NCI-H146 (cell line): ENCODE data around the gene TMEM50A.
"Not testable (repeated sequence)": the region's sequence is repeated elsewhere in the genome, so short reads cannot be mapped to it uniquely, and the experiment has no call there.

Source experiments
- DNase-seq: peaks from one replicate; lab custom pipeline; 2025; lab: John Stamatoyannopoulos, UW

The TMEM50A gene

GRCh38 chr1:25336922-25337354, 1.2 kb upstream of the TMEM50A start:
- DNase-seq: peak; percentile 3

- DNase-seq: not testable (repeated sequence)
These were observed 499 bp upstream of the TMEM50A start for GRCh38 chr1:25337483-25338187.

GRCh38 chr1:25338986-25339385, 852 bp downstream of the TMEM50A start:
- no peak for DNase-seq

- no peak for DNase-seq
These were observed 3.6 kb downstream of the TMEM50A start for GRCh38 chr1:25341746-25342145.

- no peak for DNase-seq
These were observed 4.7 kb downstream of the TMEM50A start for GRCh38 chr1:25342846-25343245.

- no peak for DNase-seq
These were observed 5.7 kb downstream of the TMEM50A start for GRCh38 chr1:25343872-25344271.

- no peak for DNase-seq
These were observed 9.4 kb downstream of the TMEM50A start for GRCh38 chr1:25347556-25347955.

GRCh38 chr1:25349606-25350005, 11.5 kb downstream of the TMEM50A start:
- DNase-seq: no peak

GRCh38 chr1:25355841-25356395, 17.8 kb downstream of the TMEM50A start:
- no peak for DNase-seq

- DNase-seq: no peak
These were observed 18.3 kb downstream of the TMEM50A start for GRCh38 chr1:25356441-25356840.

GRCh38 chr1:25356848-25357247, 18.7 kb downstream of the TMEM50A start:
- no peak for DNase-seq

- DNase-seq: no peak
These were observed 22.8 kb downstream of the TMEM50A start for GRCh38 chr1:25360596-25361581.

GRCh38 chr1:25361901-25362300, 23.8 kb downstream of the TMEM50A start:
- DNase-seq: no peak

- not testable (repeated sequence) for DNase-seq
These were observed 24.8 kb downstream of the TMEM50A start for GRCh38 chr1:25362634-25363559.

- no peak for DNase-seq
These were observed 31.1 kb downstream of the TMEM50A start for GRCh38 chr1:25369241-25369640.

GRCh38 chr1:25369691-25370271, 31.6 kb downstream of the TMEM50A start:
- DNase-seq: not testable (repeated sequence)

GRCh38 chr1:25371757-25372156, 33.6 kb downstream of the TMEM50A start:
- not testable (repeated sequence) for DNase-seq

- not testable (repeated sequence) for DNase-seq
These were observed 40.2 kb downstream of the TMEM50A start for GRCh38 chr1:25378367-25378766.

GRCh38 chr1:25382543-25382942, 44.4 kb downstream of the TMEM50A start:
- not testable (repeated sequence) for DNase-seq

GRCh38 chr1:25383090-25383489, 45.0 kb downstream of the TMEM50A start:
- not testable (repeated sequence) for DNase-seq

- DNase-seq: not testable (repeated sequence)
These were observed 45.7 kb downstream of the TMEM50A start for GRCh38 chr1:25383875-25384274.
